ENCODE data around the gene ABCB10.
"Not testable (repeated sequence)": the region's sequence is repeated elsewhere in the genome, so short reads cannot be mapped to it uniquely, and the experiment has no call there.

The ABCB10 gene

GRCh38 chr1:229479660-229480399 lies 78.7 kb downstream of the ABCB10 start:
- no peak overlapping the region for H3K4me2 ChIP-seq
- no peak overlapping the region for H2AFZ ChIP-seq (ENCODE audit: low read depth)
- H3K79me2 ChIP-seq (ENCODE audit: insufficient read depth, low read depth): no peaks in the 10 kb centered on the region
- no peaks in the 10 kb centered on the region for H4K20me1 ChIP-seq (ENCODE audit: insufficient read depth)
- TF ChIP-seq CTCF (conservative IDR thresholded peaks at IDR 0.05; ENCODE audit: low read depth, low read length): no peak
- peaks cover 11% of the 10 kb centered on the region for H3K36me3 ChIP-seq (ENCODE audit: insufficient read depth)
- H3K4me1 ChIP-seq (ENCODE audit: low read depth, poor library complexity, severe bottlenecking): peaks cover 15% of the 10 kb centered on the region
- H3K27ac ChIP-seq: no peak overlapping the region
- no peak overlapping the region for H3K4me3 ChIP-seq (IDR thresholded peaks at IDR 0.05; ENCODE audit: insufficient read depth, low read depth, low read length)
- H3K9ac ChIP-seq: no peak overlapping the region
- no peaks in the 10 kb centered on the region for H3K27me3 ChIP-seq (ENCODE audit: insufficient read depth, low read depth)

- Histone ChIP-seq H3K4me2 (no peak overlapping the region), H3K9ac (no peak overlapping the region)
Measured at GRCh38 chr1:229478852-229479251, 79.7 kb downstream of the ABCB10 start.

GRCh38 chr1:229475859-229476258 lies 82.6 kb downstream of the ABCB10 start:
- Histone ChIP-seq H3K36me3 (ENCODE audit: insufficient read depth) (peaks cover 12% of the 10 kb centered on the region), H3K4me1 (ENCODE audit: low read depth, poor library complexity, severe bottlenecking) (peaks cover 15% of the 10 kb centered on the region)
- H4K20me1 ChIP-seq (ENCODE audit: insufficient read depth); H3K4me3 ChIP-seq (IDR thresholded peaks at IDR 0.05; ENCODE audit: insufficient read depth, low read depth, low read length); H3K9ac ChIP-seq; H3K27ac ChIP-seq; H3K27me3 ChIP-seq (ENCODE audit: insufficient read depth, low read depth); H2AFZ ChIP-seq (ENCODE audit: low read depth); H3K79me2 ChIP-seq (ENCODE audit: insufficient read depth, low read depth); H3K4me2 ChIP-seq: not testable (repeated sequence)

More at GRCh38 chr1:229478852-229479251, 79.7 kb downstream of the ABCB10 start:
- peaks cover 15% of the 10 kb centered on the region for H3K4me1 ChIP-seq (ENCODE audit: low read depth, poor library complexity, severe bottlenecking)
- no peak overlapping the region for H3K4me3 ChIP-seq (IDR thresholded peaks at IDR 0.05; ENCODE audit: insufficient read depth, low read depth, low read length)
- TF ChIP-seq CTCF (conservative IDR thresholded peaks at IDR 0.05; ENCODE audit: low read depth, low read length): no peak
- no peaks in the 10 kb centered on the region for H3K79me2 ChIP-seq (ENCODE audit: insufficient read depth, low read depth)
- H2AFZ ChIP-seq (ENCODE audit: low read depth): no peak overlapping the region
- H3K36me3 ChIP-seq (ENCODE audit: insufficient read depth): peaks cover 12% of the 10 kb centered on the region
- no peak overlapping the region for H3K27ac ChIP-seq
- H3K27me3 ChIP-seq (ENCODE audit: insufficient read depth, low read depth): no peaks in the 10 kb centered on the region
- H4K20me1 ChIP-seq (ENCODE audit: insufficient read depth): no peaks in the 10 kb centered on the region

- no peaks in the 10 kb centered on the region for H3K79me2 ChIP-seq (ENCODE audit: insufficient read depth, low read depth)
- H3K9ac ChIP-seq: no peak overlapping the region
- no peak overlapping the region for H3K4me2 ChIP-seq
- H4K20me1 ChIP-seq (ENCODE audit: insufficient read depth): no peaks in the 10 kb centered on the region
- no peak for TF ChIP-seq CTCF (conservative IDR thresholded peaks at IDR 0.05; ENCODE audit: low read depth, low read length)
- no peak overlapping the region for H3K4me3 ChIP-seq (IDR thresholded peaks at IDR 0.05; ENCODE audit: insufficient read depth, low read depth, low read length)
- peaks cover 15% of the 10 kb centered on the region for H3K4me1 ChIP-seq (ENCODE audit: low read depth, poor library complexity, severe bottlenecking)
- H3K27me3 ChIP-seq (ENCODE audit: insufficient read depth, low read depth): no peaks in the 10 kb centered on the region
- no peak overlapping the region for H2AFZ ChIP-seq (ENCODE audit: low read depth)
- H3K27ac ChIP-seq: no peak overlapping the region
- peaks cover 12% of the 10 kb centered on the region for H3K36me3 ChIP-seq (ENCODE audit: insufficient read depth)
Measured at GRCh38 chr1:229474509-229474908, 84.0 kb downstream of the ABCB10 start.

- H3K79me2 ChIP-seq (ENCODE audit: insufficient read depth, low read depth): no peaks in the 10 kb centered on the region
- peaks cover 12% of the 10 kb centered on the region for H3K36me3 ChIP-seq (ENCODE audit: insufficient read depth)
- no peak overlapping the region for H3K27ac ChIP-seq
- H3K4me2 ChIP-seq: no peak overlapping the region
- H4K20me1 ChIP-seq (ENCODE audit: insufficient read depth): no peaks in the 10 kb centered on the region
- peaks cover 6% of the 10 kb centered on the region for H3K4me1 ChIP-seq (ENCODE audit: low read depth, poor library complexity, severe bottlenecking)
- TF ChIP-seq CTCF (conservative IDR thresholded peaks at IDR 0.05; ENCODE audit: low read depth, low read length): no peak
- H3K9ac ChIP-seq: no peak overlapping the region
- no peaks in the 10 kb centered on the region for H3K27me3 ChIP-seq (ENCODE audit: insufficient read depth, low read depth)
- H3K4me3 ChIP-seq (IDR thresholded peaks at IDR 0.05; ENCODE audit: insufficient read depth, low read depth, low read length): no peak overlapping the region
- H2AFZ ChIP-seq (ENCODE audit: low read depth): no peak overlapping the region
Measured at GRCh38 chr1:229471175-229471574, 87.3 kb downstream of the ABCB10 start.
